ENCODE results near the gene ACADVL.

- TF ChIP-seq CTCF (IDR thresholded peaks at IDR 0.05) (no peak), ZFX (IDR thresholded peaks at IDR 0.05; ENCODE audit: borderline replicate concordance) (no peak)
Observed at GRCh38 chr17:7196651-7197401, 22.9 kb upstream of the ACADVL start.
